PFSK-1 (cell line): ENCODE measurements around the gene BPIFB3.

ENCODE experiments used
- FOXP2 ChIP-seq: optimal IDR thresholded peaks from 2 replicates; pipeline ENCODE3; 2011; ENCODE audit warnings: borderline replicate concordance, control low read depth, inconsistent platforms; ENCODE audit not compliant: insufficient read depth; ENCODE audit errors: extremely low read length, extremely low read depth
- POLR2AphosphoS5 ChIP-seq: IDR thresholded peaks from 2 replicates; pipeline ENCODE4 v1.6.1; 2012; ENCODE audit warnings: low read depth, mild to moderate bottlenecking, control low read depth, low read length, moderate library complexity
- SIN3A ChIP-seq: IDR thresholded peaks from 2 replicates; pipeline ENCODE4 v1.6.1; 2012; ENCODE audit warnings: mild to moderate bottlenecking, low read length, moderate library complexity, borderline replicate concordance; ENCODE audit not compliant: insufficient read depth
- TAF1 ChIP-seq: IDR thresholded peaks from 2 replicates; pipeline ENCODE4 v1.6.1; 2012; ENCODE audit warnings: low read length, control low read depth, borderline replicate concordance; ENCODE audit not compliant: insufficient read depth
- TF ChIP-seq, protein P1 (sequence below), 2 experiments: IDR thresholded peaks; 2 replicates each; pipeline versions ENCODE4 v1.6.1 to v1.8.0; 2011 to 2012; ENCODE audit warnings: low read depth in 2 of 2, low read length in 2 of 2, control low read depth in 1 of 2, inconsistent platforms in 1 of 2, mild to moderate bottlenecking in 1 of 2, moderate library complexity in 1 of 2; ENCODE audit not compliant: insufficient read depth in 1 of 2

DNA sequence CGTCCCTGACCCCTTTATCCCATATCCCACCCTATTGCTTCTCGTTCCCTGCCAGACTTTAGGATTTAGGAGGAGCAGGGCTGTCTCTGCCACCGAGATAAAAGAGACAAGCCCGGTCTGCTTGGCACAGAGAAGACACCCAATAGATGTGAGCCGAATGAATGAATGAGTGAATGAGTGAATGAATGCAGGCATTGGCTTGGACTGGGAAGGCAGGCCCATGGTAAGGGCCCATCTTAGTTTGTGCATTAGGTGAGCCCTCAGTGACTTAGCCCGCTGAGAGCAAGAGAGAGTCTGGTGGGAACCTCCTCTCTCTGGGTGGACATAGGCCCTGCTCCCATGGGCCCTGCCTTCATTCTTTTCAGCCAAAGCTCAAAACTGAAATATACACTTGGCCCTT lies 23.1 kb upstream of the BPIFB3 start:
- TF ChIP-seq POLR2AphosphoS5 (no peak), TAF1 (no peak), SIN3A (no peak), FOXP2 (no peak)
- TF ChIP-seq, protein P1, sequence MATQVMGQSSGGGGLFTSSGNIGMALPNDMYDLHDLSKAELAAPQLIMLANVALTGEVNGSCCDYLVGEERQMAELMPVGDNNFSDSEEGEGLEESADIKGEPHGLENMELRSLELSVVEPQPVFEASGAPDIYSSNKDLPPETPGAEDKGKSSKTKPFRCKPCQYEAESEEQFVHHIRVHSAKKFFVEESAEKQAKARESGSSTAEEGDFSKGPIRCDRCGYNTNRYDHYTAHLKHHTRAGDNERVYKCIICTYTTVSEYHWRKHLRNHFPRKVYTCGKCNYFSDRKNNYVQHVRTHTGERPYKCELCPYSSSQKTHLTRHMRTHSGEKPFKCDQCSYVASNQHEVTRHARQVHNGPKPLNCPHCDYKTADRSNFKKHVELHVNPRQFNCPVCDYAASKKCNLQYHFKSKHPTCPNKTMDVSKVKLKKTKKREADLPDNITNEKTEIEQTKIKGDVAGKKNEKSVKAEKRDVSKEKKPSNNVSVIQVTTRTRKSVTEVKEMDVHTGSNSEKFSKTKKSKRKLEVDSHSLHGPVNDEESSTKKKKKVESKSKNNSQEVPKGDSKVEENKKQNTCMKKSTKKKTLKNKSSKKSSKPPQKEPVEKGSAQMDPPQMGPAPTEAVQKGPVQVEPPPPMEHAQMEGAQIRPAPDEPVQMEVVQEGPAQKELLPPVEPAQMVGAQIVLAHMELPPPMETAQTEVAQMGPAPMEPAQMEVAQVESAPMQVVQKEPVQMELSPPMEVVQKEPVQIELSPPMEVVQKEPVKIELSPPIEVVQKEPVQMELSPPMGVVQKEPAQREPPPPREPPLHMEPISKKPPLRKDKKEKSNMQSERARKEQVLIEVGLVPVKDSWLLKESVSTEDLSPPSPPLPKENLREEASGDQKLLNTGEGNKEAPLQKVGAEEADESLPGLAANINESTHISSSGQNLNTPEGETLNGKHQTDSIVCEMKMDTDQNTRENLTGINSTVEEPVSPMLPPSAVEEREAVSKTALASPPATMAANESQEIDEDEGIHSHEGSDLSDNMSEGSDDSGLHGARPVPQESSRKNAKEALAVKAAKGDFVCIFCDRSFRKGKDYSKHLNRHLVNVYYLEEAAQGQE (IDR thresholded peaks at IDR 0.05; ENCODE audit: insufficient read depth in 1 of 2, low read depth in 2 of 2, low read length in 2 of 2): no peak
